ENCODE data around the gene WDR6.

The WDR6 gene

DNA sequence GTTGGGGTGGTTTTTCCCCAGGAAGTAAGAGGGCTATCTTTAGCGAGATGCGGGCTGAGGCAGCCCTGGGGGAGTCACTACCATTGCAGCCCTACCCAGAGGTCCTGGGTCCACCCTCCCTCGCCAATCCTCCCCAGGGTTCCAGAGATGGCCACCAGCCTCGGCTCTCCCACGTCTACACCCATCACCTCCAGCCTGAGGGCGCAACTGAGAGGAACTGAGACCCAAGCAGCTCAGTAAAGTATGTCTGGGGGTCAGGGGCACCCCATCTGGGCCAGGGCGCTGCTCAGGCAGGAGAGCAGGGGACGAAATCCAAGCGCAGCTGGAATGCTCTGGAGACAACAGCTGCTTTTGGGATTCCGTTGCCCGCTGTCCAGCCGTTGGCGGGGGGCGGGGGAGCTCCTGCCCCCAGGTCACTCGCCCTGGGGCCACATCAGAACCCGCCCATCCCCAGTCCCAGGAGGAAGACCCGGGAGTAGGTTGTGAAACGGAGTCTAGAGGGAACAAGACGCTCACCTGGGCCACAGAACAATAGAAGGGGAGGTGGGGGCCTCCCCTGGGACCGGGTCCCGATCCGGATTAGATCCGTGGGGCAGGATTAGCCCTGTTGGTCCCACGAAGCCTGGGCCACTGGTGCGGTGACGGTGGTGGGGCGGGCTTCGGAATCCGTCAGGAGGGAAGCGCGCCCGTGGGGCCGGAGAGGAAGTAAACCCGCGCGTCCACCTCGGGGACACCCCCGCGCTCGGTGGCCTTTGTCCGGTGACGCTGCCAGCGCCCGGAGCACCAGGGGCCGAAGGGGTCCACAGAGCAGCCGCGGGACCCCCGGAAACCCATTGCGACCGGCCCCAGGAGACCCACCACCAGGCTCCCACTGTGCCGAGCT, 13.4 kb downstream of the WDR6 start:
- peaks cover 0 to 41% (median 35%) of the 10 kb centered on the region in 5 donors for H3K36me3 ChIP-seq (ENCODE audit: control insufficient read depth in 5 of 5, insufficient read depth in 5 of 5, low read length in 5 of 5)
- H3K9ac ChIP-seq (ENCODE audit: low read length in 5 of 5): peak overlapping the region; percentile 52 to 98 (median 96)
- peak overlapping the region; percentile 62 to 95 (median 84) for H3K4me3 ChIP-seq (ENCODE audit: low read depth in 1 of 5, low read length in 5 of 5)
- H3K9me3 ChIP-seq (ENCODE audit: control insufficient read depth in 5 of 5, low read length in 5 of 5): no peaks in the 10 kb centered on the region
- peaks cover 10 to 72% (median 55%) of the 10 kb centered on the region in 5 donors for H3K4me1 ChIP-seq (ENCODE audit: control insufficient read depth in 5 of 5, insufficient read depth in 5 of 5, low read length in 5 of 5)
- H3K27me3 ChIP-seq (ENCODE audit: control insufficient read depth in 5 of 5, insufficient read depth in 4 of 5, low read length in 5 of 5): no peaks in the 10 kb centered on the region
- peak overlapping the region; percentile 98 for H3K27ac ChIP-seq (ENCODE audit: low read depth, low read length)

DNA sequence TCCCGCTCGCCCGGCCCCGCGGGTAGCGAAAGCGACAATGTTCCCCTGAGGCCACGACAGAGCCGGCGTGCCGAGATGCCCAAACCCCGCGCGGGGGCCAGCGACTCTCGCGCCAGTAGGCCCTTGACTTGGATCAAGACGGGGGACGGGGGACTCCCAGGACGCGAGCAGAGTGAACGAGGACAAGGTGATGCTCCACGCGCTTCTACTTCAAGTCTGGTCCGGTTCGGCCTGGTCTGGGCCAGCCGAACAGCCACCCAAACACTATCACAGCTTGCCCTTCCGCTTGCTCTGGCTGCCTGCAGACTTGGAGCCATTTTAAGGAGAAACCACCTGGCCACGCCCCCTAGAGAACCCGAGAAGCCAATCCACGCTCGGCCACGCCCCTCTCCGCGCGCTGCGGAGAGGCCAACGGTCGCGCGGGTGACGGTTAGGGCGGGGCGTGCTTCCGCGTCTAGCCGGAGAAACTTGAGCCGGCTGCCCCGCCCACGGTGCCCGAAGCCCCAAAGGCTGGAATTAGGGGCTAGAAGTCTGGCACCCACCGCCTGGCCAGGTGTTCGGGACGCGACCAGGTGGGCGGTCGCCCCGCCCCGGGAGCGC, 14.1 kb downstream of the WDR6 start:
- H3K27ac ChIP-seq (ENCODE audit: low read depth, low read length): peak overlapping the region; percentile 98
- H3K4me3 ChIP-seq (ENCODE audit: low read depth in 1 of 5, low read length in 5 of 5): peak overlapping the region; percentile 72 to 95 (median 84)
- H3K36me3 ChIP-seq (ENCODE audit: control insufficient read depth in 5 of 5, insufficient read depth in 5 of 5, low read length in 5 of 5): peaks cover 0 to 41% (median 35%) of the 10 kb centered on the region in 5 donors
- no peaks in the 10 kb centered on the region for H3K9me3 ChIP-seq (ENCODE audit: control insufficient read depth in 5 of 5, low read length in 5 of 5)
- peaks cover 10 to 73% (median 56%) of the 10 kb centered on the region in 5 donors for H3K4me1 ChIP-seq (ENCODE audit: control insufficient read depth in 5 of 5, insufficient read depth in 5 of 5, low read length in 5 of 5)
- no peaks in the 10 kb centered on the region for H3K27me3 ChIP-seq (ENCODE audit: control insufficient read depth in 5 of 5, insufficient read depth in 4 of 5, low read length in 5 of 5)
- peak overlapping the region in 4 of 5 donors; percentile 90 to 98 (median 96) for H3K9ac ChIP-seq (ENCODE audit: low read length in 5 of 5)

DNA sequence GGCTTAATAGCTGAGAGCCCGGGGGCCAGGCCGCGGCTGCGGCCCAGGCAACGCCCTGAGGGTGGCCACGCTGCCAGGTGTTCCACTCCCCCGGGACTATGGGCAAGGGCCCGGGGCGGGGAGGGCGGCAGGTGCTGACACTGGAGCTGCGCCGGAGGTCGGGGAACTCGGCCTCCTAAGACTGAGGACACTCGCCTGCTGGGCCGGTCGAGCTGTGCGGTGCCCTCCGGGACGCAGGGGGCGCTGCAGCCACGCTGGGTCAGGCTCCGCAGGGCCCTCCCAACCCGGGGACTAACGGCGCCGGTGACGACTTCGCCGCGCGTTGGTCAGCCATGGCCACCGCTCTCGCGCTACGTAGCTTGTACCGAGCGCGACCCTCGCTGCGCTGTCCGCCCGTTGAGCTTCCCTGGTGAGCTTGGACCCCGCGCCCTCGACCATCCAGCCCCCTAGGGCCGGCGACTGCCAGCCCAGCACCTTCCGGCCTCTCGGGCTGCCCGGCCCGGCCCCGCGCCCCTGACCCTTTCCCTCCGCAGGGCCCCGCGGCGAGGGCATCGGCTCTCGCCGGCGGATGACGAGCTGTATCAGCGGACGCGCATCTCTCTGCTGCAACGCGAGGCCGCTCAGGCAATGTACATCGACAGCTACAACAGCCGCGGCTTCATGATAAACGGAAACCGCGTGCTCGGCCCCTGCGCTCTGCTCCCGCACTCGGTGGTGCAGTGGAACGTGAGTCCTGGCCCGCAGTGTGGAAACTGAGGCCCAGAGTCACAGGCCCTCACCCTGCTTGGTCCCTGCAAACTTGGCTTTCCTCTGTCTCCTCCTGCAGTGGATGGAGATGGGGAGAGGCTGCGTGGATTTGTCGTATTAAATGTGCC, 14.9 kb downstream of the WDR6 start, which contains the start of gene NDUFAF3:
Gene NDUFAF3 (plus strand): TSS at position 309 of the 875 bp plus-strand sequence. CDS start 24 bp downstream, at position 333.
- H3K4me1 ChIP-seq (ENCODE audit: control insufficient read depth in 5 of 5, insufficient read depth in 5 of 5, low read length in 5 of 5): peaks cover 10 to 73% (median 55%) of the 10 kb centered on the region in 5 donors

DNA sequence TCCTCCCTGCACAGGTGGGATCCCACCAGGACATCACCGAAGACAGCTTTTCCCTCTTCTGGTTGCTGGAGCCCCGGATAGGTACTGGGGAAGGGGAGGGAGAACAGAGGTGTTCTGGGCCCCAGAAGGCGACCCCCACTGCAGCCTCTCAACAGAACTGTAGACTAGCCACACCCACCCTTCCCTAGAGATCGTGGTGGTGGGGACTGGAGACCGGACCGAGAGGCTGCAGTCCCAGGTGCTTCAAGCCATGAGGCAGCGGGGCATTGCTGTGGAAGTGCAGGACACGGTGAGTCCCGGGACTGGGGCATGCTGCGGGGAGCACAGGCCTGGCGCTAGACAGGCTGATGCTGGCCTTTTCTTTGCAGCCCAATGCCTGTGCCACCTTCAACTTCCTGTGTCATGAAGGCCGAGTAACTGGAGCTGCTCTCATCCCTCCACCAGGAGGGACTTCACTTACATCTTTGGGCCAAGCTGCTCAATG, 15.5 kb downstream of the WDR6 start:
- Histone ChIP-seq H3K36me3 (ENCODE audit: control insufficient read depth in 5 of 5, insufficient read depth in 5 of 5, low read length in 5 of 5) (peaks cover 0 to 40% (median 36%) of the 10 kb centered on the region in 5 donors), H3K4me3 (ENCODE audit: low read depth in 1 of 5, low read length in 5 of 5) (peak overlapping the region; percentile 78 to 95 (median 92))

More for the DNA sequence above, 14.9 kb downstream of the WDR6 start, which contains the start of gene NDUFAF3:
- no peaks in the 10 kb centered on the region for H3K9me3 ChIP-seq (ENCODE audit: control insufficient read depth in 5 of 5, low read length in 5 of 5)
- H3K9ac ChIP-seq (ENCODE audit: low read length in 5 of 5): peak within 1 kb of the TSS; percentile 90 to 98 (median 96)
- peak within 1 kb of the TSS; percentile 78 to 95 (median 92) for H3K4me3 ChIP-seq (ENCODE audit: low read depth in 1 of 5, low read length in 5 of 5)
- H3K27me3 ChIP-seq (ENCODE audit: control insufficient read depth in 5 of 5, insufficient read depth in 4 of 5, low read length in 5 of 5): no peaks in the 10 kb centered on the region
- peak within 1 kb of the TSS; percentile 98 for H3K27ac ChIP-seq (ENCODE audit: low read depth, low read length)
- H3K36me3 ChIP-seq (ENCODE audit: control insufficient read depth in 5 of 5, insufficient read depth in 5 of 5, low read length in 5 of 5): peaks cover 0 to 40% (median 36%) of the 10 kb centered on the region in 5 donors

DNA sequence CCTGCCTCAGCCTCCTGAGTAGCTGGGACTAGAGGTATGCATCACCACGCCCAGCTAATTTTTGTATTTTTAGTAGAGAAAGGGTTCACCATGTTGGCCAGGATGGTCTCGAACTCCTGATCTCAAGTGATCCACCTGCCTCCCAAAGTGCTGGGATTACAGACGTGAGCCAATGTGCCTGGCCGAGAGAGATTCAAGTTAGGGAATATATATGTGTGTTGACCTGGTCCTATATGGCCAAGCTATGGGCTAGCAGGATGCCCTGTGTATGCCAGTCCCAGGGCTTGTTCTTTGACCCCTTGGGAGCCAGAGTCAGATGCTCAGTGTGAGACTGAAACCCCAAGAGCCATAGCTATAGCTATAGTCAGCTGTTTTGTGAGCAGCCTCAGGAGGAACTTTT, 16.6 kb downstream of the WDR6 start:
- Histone ChIP-seq H3K36me3 (ENCODE audit: control insufficient read depth in 5 of 5, insufficient read depth in 5 of 5, low read length in 5 of 5) (peaks cover 0 to 40% (median 36%) of the 10 kb centered on the region in 5 donors), H3K27me3 (ENCODE audit: control insufficient read depth in 5 of 5, insufficient read depth in 4 of 5, low read length in 5 of 5) (no peaks in the 10 kb centered on the region), H3K27ac (ENCODE audit: low read depth, low read length) (no peak overlapping the region), H3K4me1 (ENCODE audit: control insufficient read depth in 5 of 5, insufficient read depth in 5 of 5, low read length in 5 of 5) (peaks cover 14 to 71% (median 50%) of the 10 kb centered on the region in 5 donors), H3K9me3 (ENCODE audit: control insufficient read depth in 5 of 5, low read length in 5 of 5) (no peaks in the 10 kb centered on the region), H3K4me3 (ENCODE audit: low read depth in 1 of 5, low read length in 5 of 5) (no peak overlapping the region), H3K9ac (ENCODE audit: low read length in 5 of 5) (no peak overlapping the region)

More for the DNA sequence above, 15.5 kb downstream of the WDR6 start:
- Histone ChIP-seq H3K4me1 (ENCODE audit: control insufficient read depth in 5 of 5, insufficient read depth in 5 of 5, low read length in 5 of 5) (peaks cover 9 to 71% (median 48%) of the 10 kb centered on the region in 5 donors), H3K27me3 (ENCODE audit: control insufficient read depth in 5 of 5, insufficient read depth in 4 of 5, low read length in 5 of 5) (no peaks in the 10 kb centered on the region), H3K9ac (ENCODE audit: low read length in 5 of 5) (peak overlapping the region; percentile 90 to 98 (median 96)), H3K9me3 (ENCODE audit: control insufficient read depth in 5 of 5, low read length in 5 of 5) (no peaks in the 10 kb centered on the region), H3K27ac (ENCODE audit: low read depth, low read length) (peak overlapping the region; percentile 98)

DNA sequence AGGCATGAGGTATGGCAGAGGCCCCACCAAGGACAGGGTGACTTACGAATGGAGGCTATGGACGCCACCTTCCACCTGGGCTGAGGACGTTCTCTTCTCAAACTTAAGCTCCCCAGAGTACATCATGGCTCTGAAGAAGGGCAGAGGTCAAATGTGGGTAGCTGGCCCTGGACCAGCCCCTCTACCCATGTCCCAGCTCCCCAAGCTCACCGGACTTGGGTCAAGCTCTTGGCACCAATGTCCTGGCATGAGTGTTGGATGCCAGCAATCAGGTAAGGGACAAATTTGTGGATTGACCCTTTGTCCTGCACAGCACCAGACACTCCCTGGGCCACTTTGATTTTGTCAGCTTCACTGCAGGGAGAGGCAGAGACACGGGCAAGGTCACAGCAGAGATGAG, 17.3 kb downstream of the WDR6 start:
- Histone ChIP-seq H3K4me1 (ENCODE audit: control insufficient read depth in 5 of 5, insufficient read depth in 5 of 5, low read length in 5 of 5) (peaks cover 15 to 69% (median 49%) of the 10 kb centered on the region in 5 donors), H3K9me3 (ENCODE audit: control insufficient read depth in 5 of 5, low read length in 5 of 5) (no peaks in the 10 kb centered on the region)

DNA sequence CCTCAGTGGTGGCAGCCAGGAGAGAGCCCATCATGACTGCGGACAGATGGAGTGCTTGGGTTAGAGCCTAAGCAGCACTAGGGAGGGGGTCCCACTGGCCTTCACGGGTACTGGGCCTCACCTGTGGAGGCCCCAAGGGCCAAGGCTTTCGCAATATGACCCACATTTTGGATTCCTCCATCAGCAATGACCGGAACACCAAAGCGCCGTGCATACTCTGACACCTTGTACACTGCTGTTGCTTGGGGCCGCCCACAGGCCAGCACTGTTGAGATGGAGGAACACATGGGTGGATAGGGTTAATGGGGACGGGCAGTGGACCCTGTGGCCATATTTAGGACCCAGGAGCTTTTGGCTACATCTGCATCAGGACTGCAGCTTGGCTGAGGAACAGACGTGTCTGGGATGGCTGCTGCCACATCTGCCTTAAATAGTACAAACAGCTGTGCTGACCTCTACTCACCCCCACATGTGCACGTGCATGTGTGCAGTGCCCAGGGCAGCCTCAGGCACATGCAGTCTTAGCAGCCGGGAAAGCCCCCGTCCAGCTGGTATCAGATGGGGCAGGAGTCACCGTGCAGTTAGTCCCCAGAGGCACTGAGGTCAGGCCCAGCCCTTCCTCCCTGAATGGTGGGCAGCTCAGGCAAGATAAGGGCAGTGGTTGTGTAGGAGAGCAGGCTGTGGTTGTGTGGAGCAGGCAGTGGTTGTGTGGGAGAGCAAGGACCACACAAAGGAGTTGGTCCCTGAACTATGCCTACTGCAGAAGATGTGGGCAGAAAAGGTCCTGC, 18.0 kb downstream of the WDR6 start:
- Histone ChIP-seq H3K4me3 (ENCODE audit: low read depth in 1 of 5, low read length in 5 of 5) (no peak overlapping the region), H3K4me1 (ENCODE audit: control insufficient read depth in 5 of 5, insufficient read depth in 5 of 5, low read length in 5 of 5) (peaks cover 13 to 66% (median 44%) of the 10 kb centered on the region in 5 donors), H3K9ac (ENCODE audit: low read length in 5 of 5) (no peak overlapping the region), H3K27me3 (ENCODE audit: control insufficient read depth in 5 of 5, insufficient read depth in 4 of 5, low read length in 5 of 5) (no peaks in the 10 kb centered on the region), H3K27ac (ENCODE audit: low read depth, low read length) (no peak overlapping the region), H3K36me3 (ENCODE audit: control insufficient read depth in 5 of 5, insufficient read depth in 5 of 5, low read length in 5 of 5) (peaks cover 0 to 44% (median 36%) of the 10 kb centered on the region in 5 donors), H3K9me3 (ENCODE audit: control insufficient read depth in 5 of 5, low read length in 5 of 5) (no peaks in the 10 kb centered on the region)

More for the DNA sequence above, 17.3 kb downstream of the WDR6 start:
- Histone ChIP-seq H3K27me3 (ENCODE audit: control insufficient read depth in 5 of 5, insufficient read depth in 4 of 5, low read length in 5 of 5) (no peaks in the 10 kb centered on the region), H3K9ac (ENCODE audit: low read length in 5 of 5) (no peak overlapping the region), H3K36me3 (ENCODE audit: control insufficient read depth in 5 of 5, insufficient read depth in 5 of 5, low read length in 5 of 5) (peaks cover 0 to 40% (median 36%) of the 10 kb centered on the region in 5 donors), H3K27ac (ENCODE audit: low read depth, low read length) (no peak overlapping the region), H3K4me3 (ENCODE audit: low read depth in 1 of 5, low read length in 5 of 5) (no peak overlapping the region)

DNA sequence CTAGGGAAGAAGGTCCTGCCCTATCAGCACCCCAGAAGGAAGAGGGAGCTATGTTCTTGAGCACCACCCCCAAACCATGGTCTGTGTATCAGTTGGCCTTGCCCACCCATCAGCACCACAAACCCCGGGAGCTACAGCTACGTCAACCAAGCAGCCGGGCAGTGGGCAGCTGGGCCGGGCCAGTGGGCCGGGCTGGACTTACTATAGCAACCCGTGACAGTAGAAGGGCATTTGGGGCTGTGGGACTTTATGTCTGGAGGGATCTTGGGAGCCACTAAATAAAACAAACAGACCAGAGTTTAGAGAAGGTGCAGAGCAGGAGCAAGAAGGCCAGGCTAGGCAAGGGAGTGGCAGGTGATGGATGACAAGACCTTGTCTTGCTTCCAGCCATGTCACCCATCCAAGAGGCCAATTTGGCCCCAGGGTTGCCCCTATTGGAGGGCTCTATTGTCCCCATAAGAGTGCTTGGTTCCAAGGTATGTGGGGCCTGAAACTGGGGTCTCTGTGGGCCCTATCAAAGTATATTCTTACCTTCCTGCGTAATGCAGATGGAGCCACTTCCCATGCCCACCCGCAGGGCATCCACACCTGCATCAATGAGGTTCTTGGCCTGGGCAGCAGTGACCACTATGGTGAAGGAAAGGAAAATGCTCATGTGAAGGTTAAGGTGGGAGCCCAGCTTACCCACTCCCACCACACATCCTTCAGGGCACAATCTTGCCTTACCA, 18.8 kb downstream of the WDR6 start:
- peaks cover 12 to 58% (median 37%) of the 10 kb centered on the region in 5 donors for H3K4me1 ChIP-seq (ENCODE audit: control insufficient read depth in 5 of 5, insufficient read depth in 5 of 5, low read length in 5 of 5)
- H3K9me3 ChIP-seq (ENCODE audit: control insufficient read depth in 5 of 5, low read length in 5 of 5): no peaks in the 10 kb centered on the region
- H3K27ac ChIP-seq (ENCODE audit: low read depth, low read length): no peak overlapping the region
- no peak overlapping the region for H3K9ac ChIP-seq (ENCODE audit: low read length in 5 of 5)
- H3K27me3 ChIP-seq (ENCODE audit: control insufficient read depth in 5 of 5, insufficient read depth in 4 of 5, low read length in 5 of 5): no peaks in the 10 kb centered on the region
- peaks cover 0 to 51% (median 43%) of the 10 kb centered on the region in 5 donors for H3K36me3 ChIP-seq (ENCODE audit: control insufficient read depth in 5 of 5, insufficient read depth in 5 of 5, low read length in 5 of 5)
- H3K4me3 ChIP-seq (ENCODE audit: low read depth in 1 of 5, low read length in 5 of 5): no peak overlapping the region
